AG10803 (cell line): ENCODE data around the gene ANXA7.

ENCODE experiments used
- DNase-seq: peaks from one replicate; pipeline ENCODE4 v3.0.0; 2010; ENCODE audit warnings: low read depth
- H3K4me3 ChIP-seq: 2 replicates; pipeline ENCODE4 v1.5.1; 2011; ENCODE audit warnings: mild to moderate bottlenecking, low read length, control low read depth
- TF ChIP-seq, protein P1 (sequence below): conservative IDR thresholded peaks from 2 replicates; pipeline ENCODE4 v1.5.1; 2011; ENCODE audit warnings: mild to moderate bottlenecking, low read length, control low read depth, inconsistent platforms

Gene ANXA7

DNA sequence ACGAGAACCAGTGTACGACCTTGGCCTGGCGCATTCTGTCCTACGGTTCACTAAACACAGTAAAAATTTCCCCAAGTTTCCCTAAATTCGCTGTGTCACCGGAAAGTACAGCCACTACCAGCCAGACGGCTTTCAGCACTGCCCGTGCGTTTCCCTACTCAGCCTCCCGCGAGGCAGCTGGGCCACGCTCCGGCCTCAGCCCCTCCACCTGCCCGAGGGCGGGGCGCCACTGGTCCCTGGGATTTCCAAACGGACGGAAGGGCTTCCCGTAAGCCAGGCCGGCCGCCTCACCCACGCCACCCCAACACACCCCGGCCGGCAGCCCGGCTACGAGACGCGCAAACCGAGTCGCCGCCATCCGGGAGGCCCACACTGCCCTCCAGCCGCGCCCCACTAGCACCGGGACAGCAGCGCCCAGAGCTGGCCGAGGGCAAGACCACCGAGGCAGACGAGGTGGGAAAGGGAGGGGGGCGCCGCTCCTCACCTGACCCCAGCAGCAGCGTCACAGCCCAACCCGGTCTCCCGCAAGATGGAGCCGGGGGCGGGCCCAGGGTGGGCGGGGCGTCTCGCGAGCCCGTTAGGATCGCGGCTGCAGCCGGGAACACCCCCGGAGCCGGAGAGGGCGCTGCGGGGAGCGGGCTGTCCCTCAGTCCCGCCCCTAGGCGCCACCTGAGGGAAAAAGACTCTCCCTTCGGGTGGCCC is at the start of gene ANXA7:
Gene ANXA7 (minus strand): TSS at position 531 of the 702 bp plus-strand sequence. CDS start 13,202 bp downstream, outside the sequence.
- DNase-seq: peak; percentile 77
- TF ChIP-seq, protein P1, sequence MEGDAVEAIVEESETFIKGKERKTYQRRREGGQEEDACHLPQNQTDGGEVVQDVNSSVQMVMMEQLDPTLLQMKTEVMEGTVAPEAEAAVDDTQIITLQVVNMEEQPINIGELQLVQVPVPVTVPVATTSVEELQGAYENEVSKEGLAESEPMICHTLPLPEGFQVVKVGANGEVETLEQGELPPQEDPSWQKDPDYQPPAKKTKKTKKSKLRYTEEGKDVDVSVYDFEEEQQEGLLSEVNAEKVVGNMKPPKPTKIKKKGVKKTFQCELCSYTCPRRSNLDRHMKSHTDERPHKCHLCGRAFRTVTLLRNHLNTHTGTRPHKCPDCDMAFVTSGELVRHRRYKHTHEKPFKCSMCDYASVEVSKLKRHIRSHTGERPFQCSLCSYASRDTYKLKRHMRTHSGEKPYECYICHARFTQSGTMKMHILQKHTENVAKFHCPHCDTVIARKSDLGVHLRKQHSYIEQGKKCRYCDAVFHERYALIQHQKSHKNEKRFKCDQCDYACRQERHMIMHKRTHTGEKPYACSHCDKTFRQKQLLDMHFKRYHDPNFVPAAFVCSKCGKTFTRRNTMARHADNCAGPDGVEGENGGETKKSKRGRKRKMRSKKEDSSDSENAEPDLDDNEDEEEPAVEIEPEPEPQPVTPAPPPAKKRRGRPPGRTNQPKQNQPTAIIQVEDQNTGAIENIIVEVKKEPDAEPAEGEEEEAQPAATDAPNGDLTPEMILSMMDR: peak; percentile 31
- peak within 1 kb of the TSS; percentile 76 for H3K4me3 ChIP-seq

DNA sequence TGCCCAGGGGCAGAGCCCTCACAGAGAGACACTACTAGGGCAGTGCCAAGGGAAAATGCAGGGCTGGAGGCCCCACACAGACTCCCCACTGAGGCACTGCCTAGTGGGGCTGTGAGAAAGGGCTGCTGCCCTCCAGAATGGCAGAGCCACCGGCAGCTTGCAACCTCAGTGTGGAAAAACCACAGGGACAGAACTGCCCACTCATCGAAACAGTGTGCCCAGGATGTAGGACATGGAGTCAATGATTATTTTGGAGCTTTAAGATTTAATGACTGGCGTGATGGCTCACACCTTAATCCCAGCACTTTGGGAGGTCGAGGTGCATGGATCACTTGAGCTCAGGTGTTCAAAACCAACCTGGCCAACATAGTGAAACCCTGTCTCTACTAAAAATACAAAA is 47.0 kb upstream of the ANXA7 start:
- no peak for DNase-seq
- H3K4me3 ChIP-seq: no peak overlapping the region
- TF ChIP-seq, protein P1: no peak

DNA sequence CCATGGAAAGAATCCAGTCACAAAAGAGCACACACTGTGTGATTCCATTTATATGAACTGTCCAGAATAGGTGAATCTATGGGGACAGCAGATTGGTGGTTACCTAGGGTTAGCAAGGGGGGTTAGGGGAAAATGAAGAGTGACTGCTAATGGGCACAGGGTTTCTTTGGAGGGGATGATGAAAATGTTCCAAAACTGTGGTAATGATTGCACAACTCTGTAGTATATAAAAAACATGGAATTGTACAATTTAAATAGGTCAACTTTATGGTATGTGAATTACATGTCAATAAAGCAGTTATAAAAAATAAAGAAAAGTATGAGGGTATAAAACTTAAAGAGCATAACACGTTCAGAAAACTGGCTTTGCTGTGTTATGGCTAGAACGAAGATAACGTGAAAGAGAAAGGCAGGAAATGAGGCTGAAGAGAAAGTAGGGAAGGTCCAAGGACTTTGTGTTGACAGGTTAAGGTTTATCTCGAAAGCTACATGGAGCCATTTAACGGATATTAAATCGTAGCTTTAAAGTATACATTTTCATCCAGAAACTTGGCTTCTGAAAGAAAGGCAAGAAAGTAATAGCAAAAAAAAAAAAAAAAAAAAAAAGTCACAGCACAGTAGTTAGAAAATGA is 45.9 kb upstream of the ANXA7 start:
- TF ChIP-seq, protein P1: no peak
- H3K4me3 ChIP-seq: no peak overlapping the region
- no peak for DNase-seq

GRCh38 chr10:73456187-73456890 is 42.5 kb upstream of the ANXA7 start:
- H3K4me3 ChIP-seq: no peak overlapping the region
- TF ChIP-seq, protein P1: no peak
- DNase-seq: no peak

DNA sequence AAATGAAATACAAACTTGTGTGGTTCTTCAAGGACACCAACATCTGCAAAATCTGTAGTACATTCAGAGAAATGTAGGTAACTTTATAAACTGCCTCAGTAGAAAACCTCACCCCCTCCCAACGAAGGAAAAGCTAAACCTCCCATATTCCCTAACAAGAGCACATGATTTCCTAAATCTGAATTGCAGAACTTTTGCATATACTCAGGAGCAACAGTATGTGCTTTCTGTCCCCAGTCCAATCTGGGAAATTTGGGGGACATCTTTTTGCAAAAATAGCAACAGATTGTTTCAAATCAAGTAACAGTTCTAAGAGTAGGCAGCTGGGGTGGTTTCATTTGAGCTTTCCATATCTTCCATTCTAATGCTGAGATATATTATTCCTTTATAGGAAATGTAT is 35.3 kb upstream of the ANXA7 start:
- H3K4me3 ChIP-seq: no peak overlapping the region
- DNase-seq: no peak
- TF ChIP-seq, protein P1: no peak

- H3K4me3 ChIP-seq: no peak overlapping the region
- no peak for DNase-seq
- TF ChIP-seq, protein P1: no peak
Observed at GRCh38 chr10:73448384-73448783, 34.5 kb upstream of the ANXA7 start.
